SIG-M5 treated with dmso at 0.1 percent for 504 hours (cell line): ENCODE measurements around the gene TDP2.
A peak's percentile ranks its signal among the peaks of the same experiment; 100 is the strongest.

ENCODE experiments used
- DNase-seq: peaks from one replicate; lab custom pipeline; 2025; ENCODE audit not compliant: unreplicated experiment; lab: John Stamatoyannopoulos, UW

The TDP2 gene, protein sequence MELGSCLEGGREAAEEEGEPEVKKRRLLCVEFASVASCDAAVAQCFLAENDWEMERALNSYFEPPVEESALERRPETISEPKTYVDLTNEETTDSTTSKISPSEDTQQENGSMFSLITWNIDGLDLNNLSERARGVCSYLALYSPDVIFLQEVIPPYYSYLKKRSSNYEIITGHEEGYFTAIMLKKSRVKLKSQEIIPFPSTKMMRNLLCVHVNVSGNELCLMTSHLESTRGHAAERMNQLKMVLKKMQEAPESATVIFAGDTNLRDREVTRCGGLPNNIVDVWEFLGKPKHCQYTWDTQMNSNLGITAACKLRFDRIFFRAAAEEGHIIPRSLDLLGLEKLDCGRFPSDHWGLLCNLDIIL

DNA sequence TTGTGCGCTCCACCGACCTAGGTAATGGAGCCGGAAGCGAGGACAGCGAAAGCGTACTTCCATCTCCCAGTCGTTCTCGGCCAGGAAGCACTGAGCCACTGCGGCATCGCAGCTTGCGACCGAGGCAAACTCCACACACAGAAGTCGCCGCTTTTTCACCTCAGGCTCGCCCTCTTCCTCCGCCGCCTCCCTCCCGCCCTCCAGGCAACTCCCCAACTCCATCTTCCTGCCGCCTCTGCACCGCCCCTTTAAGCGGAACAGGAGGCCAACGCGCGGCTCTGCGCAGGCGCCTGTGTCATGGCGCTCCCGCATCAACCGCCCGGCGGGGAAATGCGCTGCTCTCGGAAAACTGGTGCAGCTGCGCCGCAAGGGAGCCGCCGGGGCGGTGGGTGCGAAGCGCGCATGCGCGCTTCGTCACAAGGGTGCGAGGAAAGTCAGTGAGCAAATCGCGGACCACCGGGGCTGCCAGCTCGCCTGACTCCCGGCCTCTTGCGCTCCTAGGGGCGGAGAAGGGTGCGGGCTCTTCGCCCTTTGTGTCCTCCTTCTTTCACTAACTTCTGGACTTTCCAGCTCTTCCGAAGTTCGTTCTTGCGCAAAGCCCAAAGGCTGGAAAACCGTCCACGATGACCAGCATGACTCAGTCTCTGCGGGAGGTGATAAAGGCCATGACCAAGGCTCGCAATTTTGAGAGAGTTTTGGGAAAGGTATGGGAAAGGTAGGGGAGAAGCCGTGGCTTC lies at the start of gene TDP2, which contains the start of gene ACOT13:
Gene TDP2, minus strand, starts transcription at position 259 of the 737 bp plus-strand sequence. Its CDS starts 37 bp downstream, at position 222.
Gene ACOT13, plus strand, starts transcription at position 437 of the 737 bp plus-strand sequence. Its CDS starts 187 bp downstream, at position 624.
- DNase-seq: peak; percentile 91

DNA sequence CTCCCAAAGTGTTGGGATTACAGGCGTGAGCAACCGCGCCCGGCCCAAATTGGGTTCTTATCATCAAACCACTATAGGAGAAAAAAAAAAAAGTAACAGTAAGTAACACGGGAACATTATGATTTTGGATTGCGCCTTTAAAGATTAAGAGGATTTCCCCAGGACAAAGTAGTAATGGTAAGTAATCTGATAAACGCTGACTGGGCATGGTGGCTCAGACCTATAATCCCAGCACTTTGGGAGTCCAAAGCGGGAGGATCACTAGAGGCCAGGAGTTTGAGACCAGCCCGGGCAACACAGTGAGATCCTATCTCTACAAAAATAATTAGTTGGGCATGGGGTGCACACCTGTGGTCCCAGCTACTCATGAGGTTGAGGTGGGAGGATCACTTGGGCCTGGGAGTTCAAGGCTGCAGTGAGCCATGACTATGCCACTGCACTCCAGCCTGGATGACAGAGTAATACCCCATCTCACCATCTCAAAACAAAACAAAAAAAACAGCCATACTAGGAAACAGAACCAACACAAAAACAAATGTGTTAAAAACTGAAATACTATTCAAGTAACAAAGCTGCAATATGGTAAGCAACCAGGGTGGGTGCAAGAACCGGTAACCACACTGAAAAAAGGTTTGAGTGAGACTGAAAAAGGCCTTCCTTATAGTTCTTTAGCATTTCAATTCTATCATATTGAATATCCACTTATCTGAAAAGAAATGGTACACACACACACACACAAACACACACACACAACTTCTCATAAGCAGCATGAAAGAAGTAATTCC lies 44.0 kb upstream of the TDP2 start:
- no peak for DNase-seq

DNA sequence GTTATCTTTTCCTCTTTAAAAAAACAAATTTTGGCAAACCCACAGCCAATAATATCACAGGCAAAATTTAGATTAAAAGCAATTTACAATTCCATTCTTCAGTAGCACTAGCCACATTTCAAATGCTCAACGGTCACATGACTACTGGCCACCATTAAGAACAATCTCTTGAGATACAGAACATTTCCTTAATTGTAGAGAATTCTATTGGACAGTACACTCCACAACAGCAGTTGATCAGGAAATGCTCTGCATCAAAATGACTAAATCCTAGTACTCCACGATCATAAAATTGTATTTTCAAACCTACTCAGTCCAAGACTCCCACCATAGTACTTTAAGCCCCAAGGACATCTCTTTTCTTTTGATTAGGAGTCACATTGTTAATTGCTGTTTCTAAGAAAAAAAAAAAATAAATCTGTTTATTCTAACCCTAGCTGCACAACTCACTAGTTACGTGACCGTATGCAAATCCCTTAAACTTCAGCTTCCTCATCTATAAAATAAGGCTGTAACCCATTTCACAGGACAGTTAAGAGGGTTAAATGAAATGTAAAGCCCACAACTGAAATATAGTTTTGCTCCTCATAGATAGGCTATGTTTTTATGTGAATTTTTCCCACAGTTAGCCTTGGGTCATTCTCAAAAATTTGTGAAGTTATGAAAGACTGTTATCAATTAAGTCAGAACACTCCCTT lies 42.5 kb upstream of the TDP2 start:
- no peak for DNase-seq

DNA sequence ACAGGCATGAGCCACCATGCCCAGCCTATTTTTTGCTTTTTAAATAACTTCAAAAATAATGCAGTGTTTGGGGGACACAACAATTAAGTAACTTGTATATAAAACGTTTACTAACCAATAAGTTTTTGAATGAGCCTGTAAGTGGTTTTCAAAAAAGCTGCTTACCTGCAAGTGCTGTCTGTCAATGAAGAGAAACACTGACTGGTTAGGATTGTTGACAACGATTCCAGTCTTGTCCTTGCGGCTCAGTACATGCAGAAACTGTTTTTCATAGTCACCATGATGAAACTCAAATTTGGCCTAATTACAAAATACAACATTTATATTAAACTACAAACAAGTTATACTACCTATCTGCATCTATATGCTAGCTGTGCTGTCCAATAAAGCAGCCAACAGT lies 41.9 kb upstream of the TDP2 start:
- DNase-seq: no peak

DNA sequence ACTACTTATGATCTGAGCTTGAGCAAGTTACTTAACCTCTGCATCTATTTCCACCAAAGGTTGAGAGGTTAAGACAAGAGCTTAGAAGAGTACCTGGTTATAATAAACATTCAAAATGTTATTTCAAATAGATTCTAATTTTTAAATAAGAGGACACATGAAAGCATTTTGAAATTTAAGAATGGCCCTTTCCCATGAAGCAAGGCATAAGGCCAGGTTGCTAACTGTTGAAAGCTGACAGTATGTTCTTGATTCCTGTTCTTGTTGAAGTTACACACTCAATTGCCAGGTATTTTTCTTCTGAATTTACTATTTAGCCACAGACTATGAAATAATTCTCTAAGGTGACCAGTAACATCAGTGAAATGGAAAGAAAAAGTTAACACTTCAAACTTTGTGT lies 37.8 kb upstream of the TDP2 start:
- no peak for DNase-seq

DNA sequence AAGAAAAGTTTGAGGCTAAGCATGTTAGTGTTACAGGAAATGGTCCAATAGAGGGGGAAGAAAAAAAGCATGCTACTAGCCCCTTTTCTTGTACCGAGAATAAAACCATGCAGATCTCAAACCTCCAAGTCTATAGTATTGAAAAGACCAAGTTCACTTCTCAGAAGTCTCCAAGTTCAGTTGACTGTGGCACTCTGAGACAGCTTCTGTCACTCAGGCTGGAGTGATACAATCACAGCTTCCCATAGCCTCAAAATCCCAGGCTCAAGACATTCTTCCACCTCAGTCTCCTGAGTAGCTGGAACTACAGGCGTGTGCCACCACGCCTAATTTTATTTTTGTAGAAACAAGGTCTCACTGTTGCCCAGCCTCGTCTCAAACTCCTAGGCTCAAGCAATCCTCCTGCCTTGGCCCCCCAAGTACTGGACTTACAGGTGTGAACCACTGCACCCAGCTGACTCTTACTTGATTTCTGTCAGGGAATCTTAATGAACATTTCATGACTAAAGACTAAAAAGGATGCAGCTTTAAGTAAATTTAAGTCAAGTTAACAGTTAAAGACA lies 36.1 kb upstream of the TDP2 start:
- DNase-seq: no peak

DNA sequence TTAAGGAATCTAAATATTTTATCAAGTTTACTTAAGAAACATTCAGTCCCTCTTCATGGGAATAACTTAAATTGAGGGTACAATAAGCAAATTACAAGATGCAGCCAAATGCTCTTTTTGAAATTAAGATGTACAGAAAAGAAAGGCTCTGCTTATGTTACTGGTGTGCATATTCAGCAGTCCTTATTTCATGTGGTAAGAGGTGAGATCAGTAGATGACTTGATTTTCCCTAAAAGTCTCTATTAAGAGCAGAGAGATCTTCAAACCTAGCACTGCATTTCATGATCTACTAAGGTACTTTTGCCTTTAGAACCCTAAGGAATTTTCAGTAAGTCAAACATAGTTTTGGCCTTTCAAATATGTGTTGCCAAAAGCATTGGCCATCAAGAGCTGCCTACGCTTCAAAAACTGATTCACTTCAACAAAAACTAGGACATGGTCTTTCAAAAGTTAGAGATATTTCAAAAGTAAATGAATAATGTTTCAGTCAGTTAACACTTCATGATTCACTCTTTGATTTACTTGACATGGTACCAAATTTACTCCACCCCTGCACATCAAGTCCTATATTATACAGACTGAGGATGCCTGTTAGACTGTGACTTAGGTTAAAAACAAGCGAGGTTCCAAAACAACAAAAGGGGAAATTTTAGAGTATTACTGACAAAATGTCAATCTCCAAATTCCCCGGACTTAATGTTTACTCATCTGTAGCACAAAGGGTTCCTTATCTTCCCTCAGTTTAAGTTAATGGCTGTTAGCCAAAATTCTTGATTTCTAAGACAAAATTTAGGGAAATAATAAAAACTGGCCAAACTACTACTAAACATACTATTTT lies 33.0 kb upstream of the TDP2 start:
- no peak for DNase-seq

DNA sequence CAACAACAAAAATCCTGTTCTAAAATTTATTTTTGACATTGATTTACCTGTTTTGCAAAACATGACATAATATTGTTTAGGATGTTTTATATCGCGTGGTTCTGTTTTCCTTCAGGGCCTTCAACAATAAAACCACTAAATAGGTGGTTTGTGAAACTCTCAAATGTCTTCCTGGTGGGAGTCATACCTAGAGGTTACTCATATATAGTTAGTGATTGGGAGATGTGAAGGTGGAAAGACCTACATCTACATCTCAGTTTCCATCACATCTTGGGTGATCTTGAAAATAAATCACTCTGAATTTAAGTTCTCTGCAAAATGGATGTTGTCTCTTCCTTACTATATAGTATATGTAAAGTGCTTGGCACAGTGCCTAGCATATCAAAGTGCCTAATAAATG lies 29.4 kb upstream of the TDP2 start:
- no peak for DNase-seq

DNA sequence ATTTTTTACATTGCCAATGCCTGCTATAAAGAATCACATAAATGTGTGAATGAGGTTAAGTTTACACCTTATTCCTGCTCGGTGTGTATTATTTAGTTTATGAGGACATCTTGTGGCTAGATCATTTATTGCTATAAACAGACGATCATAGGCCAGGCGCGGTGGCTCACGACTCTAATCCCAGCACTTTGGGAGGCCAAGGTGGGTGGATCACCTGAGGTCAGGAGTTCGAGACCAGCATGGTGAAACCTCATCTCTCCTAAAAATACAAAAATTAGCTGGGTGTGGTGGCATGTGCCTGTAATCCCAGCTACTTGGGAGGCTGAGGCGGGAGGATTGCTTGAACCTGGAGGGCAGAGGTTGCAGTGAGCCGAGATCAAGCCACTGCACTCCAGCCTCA lies 28.9 kb upstream of the TDP2 start:
- peak; percentile 18 for DNase-seq

DNA sequence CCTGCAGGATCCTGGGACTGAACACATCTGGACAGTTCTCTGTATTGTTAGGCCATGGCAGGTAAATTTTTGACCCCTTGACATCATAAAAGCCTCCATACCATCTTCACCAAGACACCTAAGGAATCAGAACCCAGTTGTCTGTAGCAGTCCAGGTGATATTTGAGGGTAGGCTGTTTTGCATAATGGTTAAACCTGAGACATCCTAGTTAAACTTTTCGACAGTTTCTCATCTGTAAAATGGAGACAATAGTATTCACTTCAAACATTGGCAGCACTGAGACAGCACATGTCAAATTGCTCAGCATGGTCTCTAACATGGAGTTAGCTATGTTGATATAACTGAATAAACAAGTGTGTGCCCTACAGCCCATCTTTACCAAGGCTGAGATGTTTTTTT lies 27.5 kb upstream of the TDP2 start:
- DNase-seq: no peak

DNA sequence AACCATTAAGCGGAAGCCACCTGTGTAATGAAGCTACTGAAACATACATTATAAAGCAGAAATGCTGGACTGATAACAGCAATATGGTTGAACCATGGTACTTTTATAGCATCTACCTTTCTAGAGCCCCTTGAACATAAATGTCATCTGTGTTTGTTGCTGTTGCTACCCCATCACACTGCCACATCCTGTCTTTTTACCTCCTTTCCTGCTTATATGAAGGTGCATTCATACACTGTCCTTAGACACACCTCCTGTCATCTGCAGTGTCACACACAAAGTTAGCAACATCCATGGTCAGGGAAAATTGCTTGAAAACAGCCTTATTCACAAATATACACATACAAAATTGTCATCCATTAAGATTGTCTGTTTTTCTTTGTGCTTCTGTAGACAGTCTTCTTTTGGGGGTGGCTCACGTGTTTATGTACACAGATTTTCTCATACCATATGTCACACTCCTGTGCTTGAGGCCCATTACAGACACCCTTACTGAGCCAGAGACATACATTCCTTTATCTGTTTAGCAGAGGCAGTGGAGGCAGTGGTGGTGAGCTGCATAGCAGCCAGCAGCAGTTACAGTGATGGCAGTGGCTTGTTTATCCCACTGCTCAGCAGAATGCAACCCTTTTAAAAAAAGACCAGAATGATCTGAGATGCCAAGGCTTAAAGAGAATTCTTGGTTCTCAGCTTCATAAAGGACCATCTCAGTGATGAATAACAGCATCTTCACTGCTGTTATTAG lies 26.3 kb upstream of the TDP2 start:
- DNase-seq: no peak

DNA sequence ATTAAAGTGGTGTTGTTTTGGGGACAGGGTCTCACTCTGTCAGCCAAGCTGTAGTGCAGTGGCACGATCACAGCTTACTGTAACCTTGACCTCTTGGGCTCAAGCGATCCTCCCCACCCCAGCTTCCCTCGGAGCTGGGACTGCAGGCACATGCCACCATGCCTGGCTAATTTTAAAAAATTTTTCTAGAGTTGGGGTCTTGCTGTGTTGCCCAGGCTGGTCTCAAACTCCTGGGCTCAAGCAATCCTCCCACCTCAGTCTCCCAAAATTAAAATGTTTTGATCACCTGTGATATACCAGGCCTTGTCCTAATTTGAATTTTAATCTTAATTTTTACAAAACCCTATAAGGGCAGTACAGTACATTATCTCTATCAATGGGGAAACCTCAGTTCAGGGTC lies 25.7 kb upstream of the TDP2 start:
- DNase-seq: no peak

DNA sequence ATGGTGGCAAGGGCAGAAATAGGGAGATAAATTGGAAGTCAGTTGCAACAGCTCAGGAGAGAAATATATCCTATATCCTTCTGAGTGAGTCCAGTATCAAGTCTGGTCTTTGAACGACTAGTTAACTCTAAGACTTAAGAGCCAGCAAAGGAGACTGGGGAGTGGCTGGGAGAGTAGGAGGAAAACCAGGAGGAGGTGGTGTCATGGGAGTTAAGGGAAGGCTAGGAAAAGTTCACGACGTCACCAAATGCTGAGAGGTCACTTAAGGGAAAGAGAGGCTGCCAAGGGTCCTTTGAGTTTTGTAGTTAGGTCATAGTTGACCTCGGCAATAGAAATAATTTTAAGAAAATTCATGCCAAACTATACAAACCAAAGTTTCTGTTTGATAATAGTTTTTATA lies 25.3 kb upstream of the TDP2 start:
- no peak for DNase-seq

DNA sequence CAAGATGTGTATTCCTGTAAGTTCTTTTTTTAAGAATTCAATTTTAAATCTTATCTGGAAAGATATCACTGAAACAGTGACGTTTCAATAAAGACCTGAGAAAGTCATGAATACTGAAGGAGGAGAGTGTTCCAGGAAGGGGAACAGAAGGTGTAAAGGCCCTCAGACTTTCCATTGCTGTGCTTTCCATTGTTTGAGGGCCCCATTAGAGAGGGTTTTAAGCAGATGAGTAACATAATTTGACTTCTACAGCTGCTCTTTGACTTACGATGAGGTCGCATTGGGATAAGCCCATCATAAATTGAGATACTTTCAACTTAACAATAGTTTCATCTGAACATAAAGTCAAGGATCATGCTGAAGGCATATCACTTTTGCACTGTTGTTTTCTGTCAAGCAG lies 24.9 kb upstream of the TDP2 start:
- DNase-seq: no peak

DNA sequence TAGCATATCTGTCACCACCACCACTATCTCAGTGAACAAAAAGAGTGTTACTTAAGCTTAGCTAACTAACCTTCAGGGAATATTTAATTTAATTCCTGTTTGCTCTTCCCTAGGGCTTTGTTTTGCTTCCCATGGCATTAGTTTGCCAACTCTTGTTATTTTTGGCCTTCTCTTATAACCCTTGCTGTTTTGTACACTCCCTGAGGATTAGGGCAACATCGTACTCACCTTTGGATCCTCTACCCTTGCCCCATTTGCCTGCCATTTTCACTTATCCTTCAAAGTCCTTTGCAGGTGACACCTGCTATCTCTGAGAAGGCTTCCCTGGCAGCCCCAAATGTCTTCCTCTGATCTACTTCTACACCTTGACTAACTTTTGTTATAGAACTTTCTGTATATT lies 23.9 kb upstream of the TDP2 start:
- DNase-seq: no peak

DNA sequence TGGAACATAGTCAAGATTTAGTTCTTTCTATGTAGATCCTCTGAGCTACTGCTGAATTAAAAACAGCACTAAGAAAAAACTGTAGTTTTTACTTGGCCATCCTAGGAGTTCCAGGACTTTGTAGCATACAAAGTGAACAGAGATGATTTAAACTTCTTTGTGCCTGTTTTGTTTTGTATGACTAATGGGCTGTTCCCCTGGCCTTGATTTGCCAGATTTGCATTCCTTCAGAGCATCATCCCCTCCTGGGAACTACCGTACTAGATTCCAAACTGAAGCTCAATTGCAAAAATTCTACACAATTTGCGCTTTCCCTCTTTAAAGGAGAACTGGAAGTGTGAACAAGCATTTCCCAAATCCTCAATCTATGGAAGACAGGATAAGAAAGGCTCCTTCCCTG lies 23.3 kb upstream of the TDP2 start:
- no peak for DNase-seq

DNA sequence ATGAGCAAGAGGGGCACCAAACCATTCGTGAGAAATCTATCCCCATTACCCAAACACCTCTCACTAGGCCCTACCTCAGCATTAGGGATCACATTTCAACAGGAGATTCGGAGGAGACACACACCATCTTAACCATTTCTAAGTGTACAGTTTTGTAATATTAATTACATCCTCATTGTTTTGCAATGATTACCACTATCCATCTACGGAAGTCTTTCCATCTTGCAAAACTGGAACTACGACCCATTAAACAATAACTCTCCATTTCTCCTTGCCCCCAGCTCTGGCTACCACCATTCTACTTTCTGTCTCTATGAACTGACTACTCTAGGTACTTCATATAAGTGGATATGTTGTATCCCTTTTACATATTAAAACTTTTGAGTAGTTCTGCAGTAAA lies 20.2 kb upstream of the TDP2 start:
- no peak for DNase-seq

DNA sequence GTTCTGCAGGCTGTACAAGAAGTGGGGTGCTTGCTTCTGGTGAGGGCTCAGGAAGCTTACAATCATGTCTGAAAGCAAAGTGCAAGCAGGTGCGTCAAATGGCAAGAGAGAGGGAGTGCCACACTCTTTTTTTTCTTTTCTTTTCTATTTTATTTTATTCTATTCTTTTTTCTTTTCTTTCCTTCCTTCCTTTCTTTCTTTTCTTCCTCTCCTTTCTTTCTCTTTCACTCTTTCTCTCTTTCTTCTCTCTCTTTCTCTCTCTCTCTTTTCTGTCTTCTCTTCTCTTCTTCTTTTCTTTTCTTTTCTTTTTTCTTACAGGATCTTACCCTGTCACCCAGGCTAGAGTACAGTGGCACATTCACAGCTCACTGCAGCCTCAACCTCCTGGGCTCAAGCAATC lies 19.7 kb upstream of the TDP2 start:
- DNase-seq: no peak
